ENCODE measurements around the gene PCDHGA3.
"Not testable (repeated sequence)": the region's sequence is repeated elsewhere in the genome, so short reads cannot be mapped to it uniquely, and the experiment has no call there.

PCDHGA3 gene

DNA sequence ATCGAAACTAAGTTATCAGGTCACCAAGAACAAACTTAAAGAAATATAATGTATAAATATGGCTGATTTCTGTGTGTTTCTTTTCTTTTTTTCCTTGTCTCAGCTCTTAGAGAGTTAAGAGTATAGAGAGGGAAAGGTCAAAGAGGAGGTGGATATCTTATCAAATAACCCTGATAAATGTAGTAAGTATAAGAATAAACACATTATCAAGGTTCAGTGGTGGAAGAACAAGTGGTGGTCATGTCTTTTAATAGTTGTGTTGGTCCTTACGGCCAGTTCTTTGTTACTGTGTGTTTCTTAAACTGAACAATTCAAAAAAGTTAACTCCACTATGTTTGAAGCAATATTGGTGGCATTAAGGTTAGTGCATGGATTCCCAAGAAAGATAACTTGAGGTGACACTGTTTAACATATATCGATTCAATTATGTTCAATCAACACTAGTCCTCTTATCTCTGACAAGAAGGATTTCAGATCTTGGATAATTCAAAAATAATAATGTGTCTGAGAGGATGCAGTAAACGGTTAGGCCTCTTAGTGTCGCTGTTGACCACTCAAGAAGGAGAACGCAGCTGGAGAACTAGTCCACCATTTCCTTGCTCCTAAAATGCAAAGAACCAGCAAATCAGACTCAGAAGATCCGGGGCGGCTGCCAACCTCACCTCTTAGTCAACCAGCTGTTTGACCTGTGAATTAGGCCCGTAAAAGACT is at the start of gene PCDHGA3:
Gene PCDHGA3, plus strand, starts transcription at position 588 of the 711 bp plus-strand sequence. CDS start 205 bp downstream, outside the sequence.
- TF ChIP-seq, protein P1, sequence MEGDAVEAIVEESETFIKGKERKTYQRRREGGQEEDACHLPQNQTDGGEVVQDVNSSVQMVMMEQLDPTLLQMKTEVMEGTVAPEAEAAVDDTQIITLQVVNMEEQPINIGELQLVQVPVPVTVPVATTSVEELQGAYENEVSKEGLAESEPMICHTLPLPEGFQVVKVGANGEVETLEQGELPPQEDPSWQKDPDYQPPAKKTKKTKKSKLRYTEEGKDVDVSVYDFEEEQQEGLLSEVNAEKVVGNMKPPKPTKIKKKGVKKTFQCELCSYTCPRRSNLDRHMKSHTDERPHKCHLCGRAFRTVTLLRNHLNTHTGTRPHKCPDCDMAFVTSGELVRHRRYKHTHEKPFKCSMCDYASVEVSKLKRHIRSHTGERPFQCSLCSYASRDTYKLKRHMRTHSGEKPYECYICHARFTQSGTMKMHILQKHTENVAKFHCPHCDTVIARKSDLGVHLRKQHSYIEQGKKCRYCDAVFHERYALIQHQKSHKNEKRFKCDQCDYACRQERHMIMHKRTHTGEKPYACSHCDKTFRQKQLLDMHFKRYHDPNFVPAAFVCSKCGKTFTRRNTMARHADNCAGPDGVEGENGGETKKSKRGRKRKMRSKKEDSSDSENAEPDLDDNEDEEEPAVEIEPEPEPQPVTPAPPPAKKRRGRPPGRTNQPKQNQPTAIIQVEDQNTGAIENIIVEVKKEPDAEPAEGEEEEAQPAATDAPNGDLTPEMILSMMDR (IDR thresholded peaks at IDR 0.05; ENCODE audit: low read depth, low read length, missing control alignments), result peak; percentile 37
- DNase-seq (ENCODE audit: extremely low read depth, low read depth), result no peak
- H3K4me3 ChIP-seq (replicated peaks; ENCODE audit: low read depth, low read length), result no peak within 1 kb of the TSS

DNA sequence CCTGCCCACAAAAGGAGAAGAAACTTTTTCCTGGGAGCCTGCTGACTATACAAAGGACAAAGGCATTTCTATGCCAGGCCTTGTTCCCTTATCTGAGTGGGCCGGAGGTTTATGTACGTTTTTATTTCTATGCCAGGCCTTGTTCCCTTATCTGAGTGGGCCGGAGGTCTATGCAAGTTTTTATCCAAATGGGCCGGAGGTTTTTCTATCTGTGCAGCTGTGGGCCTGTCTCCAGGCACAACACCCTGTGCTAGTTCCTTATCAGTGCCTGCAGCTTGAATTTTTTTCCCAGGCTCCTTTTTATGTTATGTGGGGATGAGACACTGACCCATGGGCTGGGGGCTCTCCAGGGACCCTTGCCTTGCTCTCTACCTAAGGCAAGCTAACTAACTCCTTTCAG is 45.3 kb upstream of the PCDHGA3 start:
- TF ChIP-seq, protein P1 (IDR thresholded peaks at IDR 0.05; ENCODE audit: low read depth, low read length, missing control alignments), result no peak
- DNase-seq (ENCODE audit: extremely low read depth, low read depth), result no peak
- no peak overlapping the region for H3K4me3 ChIP-seq (replicated peaks; ENCODE audit: low read depth, low read length)

DNA sequence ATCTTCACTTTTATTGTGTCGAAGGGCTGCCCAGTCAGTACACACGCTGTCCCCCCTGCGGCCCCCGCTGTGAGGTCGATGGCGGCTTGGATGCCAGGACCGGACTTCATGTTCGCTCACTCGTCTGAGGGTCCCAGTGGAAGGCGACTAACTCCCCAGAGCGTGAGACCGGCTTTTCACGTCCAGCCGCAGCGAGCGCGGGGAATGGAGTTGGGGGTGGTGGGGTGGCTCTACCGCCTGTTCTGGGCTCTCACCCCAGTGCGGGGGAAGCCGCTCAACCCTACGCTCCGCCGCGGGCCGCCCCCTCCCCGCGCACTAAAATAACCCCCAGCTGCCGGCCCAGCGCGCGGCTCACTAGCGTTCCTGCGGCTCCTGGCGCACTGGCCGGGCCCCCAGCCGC is 39.9 kb upstream of the PCDHGA3 start, which contains the start of gene SLC25A2:
Gene SLC25A2, minus strand, starts transcription at position 294 of the 400 bp plus-strand sequence. Its CDS starts 184 bp downstream, at position 110.
- TF ChIP-seq, protein P1 (IDR thresholded peaks at IDR 0.05; ENCODE audit: low read depth, low read length, missing control alignments), result no peak
- DNase-seq (ENCODE audit: extremely low read depth, low read depth), result no peak
- H3K4me3 ChIP-seq (replicated peaks; ENCODE audit: low read depth, low read length), result no peak within 1 kb of the TSS

DNA sequence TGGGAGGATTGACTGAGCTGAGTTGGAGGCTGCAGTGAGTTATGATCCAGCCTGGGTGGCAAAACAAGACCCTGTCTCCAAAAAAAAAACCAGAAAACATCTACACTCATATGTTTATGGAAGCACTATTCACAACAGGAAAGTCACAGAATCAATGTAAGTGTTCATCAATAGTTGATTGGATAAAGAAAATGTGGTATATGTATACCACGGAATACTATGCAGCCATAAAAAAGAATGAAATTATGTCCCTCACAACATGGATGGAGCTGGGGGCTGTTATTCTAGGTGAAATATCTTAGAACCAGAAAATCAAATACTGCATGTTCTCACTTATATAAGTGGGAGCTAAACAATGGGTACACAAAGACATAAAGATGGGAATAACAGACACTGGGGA is 37.0 kb upstream of the PCDHGA3 start:
- TF ChIP-seq, protein P1 (IDR thresholded peaks at IDR 0.05; ENCODE audit: low read depth, low read length, missing control alignments), result no peak
- no peak overlapping the region for H3K4me3 ChIP-seq (replicated peaks; ENCODE audit: low read depth, low read length)

DNA sequence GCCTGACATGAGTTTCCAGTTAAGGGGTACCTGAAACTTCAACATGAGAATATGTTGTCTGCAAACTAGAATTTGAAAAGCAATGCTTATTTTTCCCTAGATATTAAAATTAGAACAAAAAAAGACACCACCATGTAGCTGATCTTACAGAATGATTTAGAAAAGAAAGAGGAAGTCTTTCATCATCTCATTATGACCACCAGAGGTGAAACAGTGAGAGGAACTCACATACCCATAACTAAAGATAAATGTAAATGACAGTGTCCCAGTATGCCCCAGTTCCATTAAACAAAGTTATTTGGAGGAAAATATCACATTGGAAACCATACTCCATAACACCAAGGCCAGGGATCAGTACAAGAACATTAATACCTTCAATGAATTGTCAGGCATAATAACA is 29.9 kb upstream of the PCDHGA3 start:
- DNase-seq (ENCODE audit: extremely low read depth, low read depth), result no peak
- TF ChIP-seq, protein P1 (IDR thresholded peaks at IDR 0.05; ENCODE audit: low read depth, low read length, missing control alignments), result no peak
- H3K4me3 ChIP-seq (replicated peaks; ENCODE audit: low read depth, low read length), result no peak overlapping the region

More for the DNA sequence above, 37.0 kb upstream of the PCDHGA3 start:
- DNase-seq (ENCODE audit: extremely low read depth, low read depth), result no peak

DNA sequence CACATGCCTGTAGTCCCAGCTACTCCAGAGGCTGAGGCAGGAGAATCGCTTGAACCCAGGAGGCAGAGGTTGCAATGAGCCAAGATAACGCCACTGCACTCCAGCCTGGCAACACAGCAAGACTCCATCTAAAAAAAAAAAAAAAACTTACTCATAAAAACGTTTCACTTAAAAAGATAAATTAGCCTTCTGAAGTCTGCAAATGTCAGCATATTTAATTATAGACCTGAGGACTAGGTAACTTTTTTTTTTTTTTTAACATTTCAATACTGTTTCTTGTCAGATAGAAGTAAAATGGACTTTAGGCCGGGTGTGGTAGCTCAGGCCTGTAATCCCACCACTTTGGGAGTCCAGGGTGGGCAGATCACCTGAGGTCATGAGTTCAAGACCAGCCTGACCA is 26.7 kb upstream of the PCDHGA3 start:
- H3K4me3 ChIP-seq (replicated peaks; ENCODE audit: low read depth, low read length); DNase-seq (ENCODE audit: extremely low read depth, low read depth): not testable (repeated sequence)

DNA sequence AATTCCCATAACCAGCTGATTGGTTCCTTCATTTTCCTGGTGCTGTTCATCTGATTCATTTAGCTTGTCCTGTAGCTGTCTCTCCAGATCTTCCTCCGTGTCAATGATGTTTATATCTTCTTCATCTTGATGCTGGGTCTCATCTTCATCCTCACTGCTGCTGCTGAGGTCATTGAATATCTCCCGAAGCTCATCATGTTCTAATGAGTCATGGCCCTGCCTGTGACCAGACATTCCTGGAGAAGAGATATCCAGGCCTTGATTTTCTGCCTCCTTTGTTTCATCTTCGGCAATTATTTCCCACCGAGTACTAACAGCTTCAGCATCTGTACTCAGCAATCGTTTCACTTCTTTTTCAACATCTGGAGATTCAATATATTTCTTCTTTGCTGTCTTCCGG is 24.4 kb upstream of the PCDHGA3 start:
- no peak overlapping the region; the same call in 1 of the 2 replicates for H3K4me3 ChIP-seq (replicated peaks; ENCODE audit: low read depth, low read length)

More for the DNA sequence above, 24.4 kb upstream of the PCDHGA3 start:
- DNase-seq (ENCODE audit: extremely low read depth, low read depth), result no peak
- TF ChIP-seq, protein P1 (IDR thresholded peaks at IDR 0.05; ENCODE audit: low read depth, low read length, missing control alignments), result no peak
